ENCODE results near the gene ZMYND11.

ZMYND11 gene

GRCh38 chr10:235915-236314 lies 100.7 kb downstream of the ZMYND11 start:
- H3K4me3 ChIP-seq (ENCODE audit: insufficient read depth, low read depth, low read length, poor library complexity, severe bottlenecking), result no peak overlapping the region
- DNase-seq, result no peak
- peaks cover 16% of the 10 kb centered on the region for H3K36me3 ChIP-seq (ENCODE audit: control insufficient read depth, insufficient read depth, low read length)
- no peaks in the 10 kb centered on the region for H3K27me3 ChIP-seq (replicated peaks; ENCODE audit: control insufficient read depth, insufficient read depth, low read length, poor library complexity, severe bottlenecking)
- H3K27ac ChIP-seq (ENCODE audit: insufficient read depth, low read length, poor library complexity, severe bottlenecking), result no peak overlapping the region
- H3K4me1 ChIP-seq (ENCODE audit: control insufficient read depth, insufficient read depth, low read length, poor library complexity, severe bottlenecking), result no peaks in the 10 kb centered on the region
- H3K9me3 ChIP-seq (ENCODE audit: control insufficient read depth, low read length), result no peaks in the 10 kb centered on the region

GRCh38 chr10:239109-239508 lies 103.9 kb downstream of the ZMYND11 start:
- peaks cover 26% of the 10 kb centered on the region for H3K36me3 ChIP-seq (ENCODE audit: control insufficient read depth, insufficient read depth, low read length)
- no peaks in the 10 kb centered on the region for H3K4me1 ChIP-seq (ENCODE audit: control insufficient read depth, insufficient read depth, low read length, poor library complexity, severe bottlenecking)
- H3K27me3 ChIP-seq (replicated peaks; ENCODE audit: control insufficient read depth, insufficient read depth, low read length, poor library complexity, severe bottlenecking), result no peaks in the 10 kb centered on the region
- no peak overlapping the region for H3K4me3 ChIP-seq (ENCODE audit: insufficient read depth, low read depth, low read length, poor library complexity, severe bottlenecking)
- DNase-seq, result no peak
- no peaks in the 10 kb centered on the region for H3K9me3 ChIP-seq (ENCODE audit: control insufficient read depth, low read length)
- H3K27ac ChIP-seq (ENCODE audit: insufficient read depth, low read length, poor library complexity, severe bottlenecking), result no peak overlapping the region

- peaks cover 34% of the 10 kb centered on the region for H3K36me3 ChIP-seq (ENCODE audit: control insufficient read depth, insufficient read depth, low read length)
These were observed 106.2 kb downstream of the ZMYND11 start for GRCh38 chr10:241451-241850.

GRCh38 chr10:241966-242643 lies 106.8 kb downstream of the ZMYND11 start:
- Histone ChIP-seq H3K36me3 (ENCODE audit: control insufficient read depth, insufficient read depth, low read length) (peaks cover 38% of the 10 kb centered on the region), H3K27me3 (replicated peaks; ENCODE audit: control insufficient read depth, insufficient read depth, low read length, poor library complexity, severe bottlenecking) (no peaks in the 10 kb centered on the region), H3K4me1 (ENCODE audit: control insufficient read depth, insufficient read depth, low read length, poor library complexity, severe bottlenecking) (no peaks in the 10 kb centered on the region), H3K4me3 (ENCODE audit: insufficient read depth, low read depth, low read length, poor library complexity, severe bottlenecking) (no peak overlapping the region), H3K9me3 (ENCODE audit: control insufficient read depth, low read length) (no peaks in the 10 kb centered on the region), H3K27ac (ENCODE audit: insufficient read depth, low read length, poor library complexity, severe bottlenecking) (no peak overlapping the region)
- no peak for DNase-seq

More at GRCh38 chr10:241451-241850, 106.2 kb downstream of the ZMYND11 start:
- no peaks in the 10 kb centered on the region for H3K27me3 ChIP-seq (replicated peaks; ENCODE audit: control insufficient read depth, insufficient read depth, low read length, poor library complexity, severe bottlenecking)
- DNase-seq, result no peak
- H3K9me3 ChIP-seq (ENCODE audit: control insufficient read depth, low read length), result no peaks in the 10 kb centered on the region
- H3K4me1 ChIP-seq (ENCODE audit: control insufficient read depth, insufficient read depth, low read length, poor library complexity, severe bottlenecking), result no peaks in the 10 kb centered on the region
- H3K4me3 ChIP-seq (ENCODE audit: insufficient read depth, low read depth, low read length, poor library complexity, severe bottlenecking), result no peak overlapping the region
- H3K27ac ChIP-seq (ENCODE audit: insufficient read depth, low read length, poor library complexity, severe bottlenecking), result no peak overlapping the region

- no peaks in the 10 kb centered on the region for H3K4me1 ChIP-seq (ENCODE audit: control insufficient read depth, insufficient read depth, low read length, poor library complexity, severe bottlenecking)
- no peaks in the 10 kb centered on the region for H3K27me3 ChIP-seq (replicated peaks; ENCODE audit: control insufficient read depth, insufficient read depth, low read length, poor library complexity, severe bottlenecking)
- no peak overlapping the region for H3K4me3 ChIP-seq (ENCODE audit: insufficient read depth, low read depth, low read length, poor library complexity, severe bottlenecking)
- H3K36me3 ChIP-seq (ENCODE audit: control insufficient read depth, insufficient read depth, low read length), result peaks cover 48% of the 10 kb centered on the region
- no peak for DNase-seq
- no peaks in the 10 kb centered on the region for H3K9me3 ChIP-seq (ENCODE audit: control insufficient read depth, low read length)
- no peak overlapping the region for H3K27ac ChIP-seq (ENCODE audit: insufficient read depth, low read length, poor library complexity, severe bottlenecking)
These were observed 109.0 kb downstream of the ZMYND11 start for GRCh38 chr10:244227-244626.

GRCh38 chr10:246431-246830 lies 111.2 kb downstream of the ZMYND11 start:
- Histone ChIP-seq H3K4me3 (ENCODE audit: insufficient read depth, low read depth, low read length, poor library complexity, severe bottlenecking) (no peak overlapping the region), H3K9me3 (ENCODE audit: control insufficient read depth, low read length) (no peaks in the 10 kb centered on the region), H3K36me3 (ENCODE audit: control insufficient read depth, insufficient read depth, low read length) (peaks cover 50% of the 10 kb centered on the region)

GRCh38 chr10:247480-247879 lies 112.2 kb downstream of the ZMYND11 start:
- peaks cover 41% of the 10 kb centered on the region for H3K36me3 ChIP-seq (ENCODE audit: control insufficient read depth, insufficient read depth, low read length)
- no peak for DNase-seq
- H3K27ac ChIP-seq (ENCODE audit: insufficient read depth, low read length, poor library complexity, severe bottlenecking), result no peak overlapping the region
- no peaks in the 10 kb centered on the region for H3K9me3 ChIP-seq (ENCODE audit: control insufficient read depth, low read length)
- H3K27me3 ChIP-seq (replicated peaks; ENCODE audit: control insufficient read depth, insufficient read depth, low read length, poor library complexity, severe bottlenecking), result no peaks in the 10 kb centered on the region
- no peaks in the 10 kb centered on the region for H3K4me1 ChIP-seq (ENCODE audit: control insufficient read depth, insufficient read depth, low read length, poor library complexity, severe bottlenecking)
- no peak overlapping the region for H3K4me3 ChIP-seq (ENCODE audit: insufficient read depth, low read depth, low read length, poor library complexity, severe bottlenecking)

More at GRCh38 chr10:246431-246830, 111.2 kb downstream of the ZMYND11 start:
- no peak for DNase-seq
- H3K27ac ChIP-seq (ENCODE audit: insufficient read depth, low read length, poor library complexity, severe bottlenecking), result no peak overlapping the region
- H3K4me1 ChIP-seq (ENCODE audit: control insufficient read depth, insufficient read depth, low read length, poor library complexity, severe bottlenecking), result no peaks in the 10 kb centered on the region
- H3K27me3 ChIP-seq (replicated peaks; ENCODE audit: control insufficient read depth, insufficient read depth, low read length, poor library complexity, severe bottlenecking), result no peaks in the 10 kb centered on the region

GRCh38 chr10:248307-248706 lies 113.1 kb downstream of the ZMYND11 start:
- H3K4me1 ChIP-seq (ENCODE audit: control insufficient read depth, insufficient read depth, low read length, poor library complexity, severe bottlenecking), result no peaks in the 10 kb centered on the region
- H3K9me3 ChIP-seq (ENCODE audit: control insufficient read depth, low read length), result no peaks in the 10 kb centered on the region
- H3K36me3 ChIP-seq (ENCODE audit: control insufficient read depth, insufficient read depth, low read length), result peaks cover 41% of the 10 kb centered on the region
- H3K4me3 ChIP-seq (ENCODE audit: insufficient read depth, low read depth, low read length, poor library complexity, severe bottlenecking), result no peak overlapping the region
- H3K27ac ChIP-seq (ENCODE audit: insufficient read depth, low read length, poor library complexity, severe bottlenecking), result no peak overlapping the region
- DNase-seq, result no peak
- no peaks in the 10 kb centered on the region for H3K27me3 ChIP-seq (replicated peaks; ENCODE audit: control insufficient read depth, insufficient read depth, low read length, poor library complexity, severe bottlenecking)

GRCh38 chr10:251982-252582 lies 116.8 kb downstream of the ZMYND11 start:
- no peak for DNase-seq
- H3K36me3 ChIP-seq (ENCODE audit: control insufficient read depth, insufficient read depth, low read length), result peaks cover 27% of the 10 kb centered on the region
- H3K27ac ChIP-seq (ENCODE audit: insufficient read depth, low read length, poor library complexity, severe bottlenecking), result no peak overlapping the region

GRCh38 chr10:260819-261429 lies 125.7 kb downstream of the ZMYND11 start:
- no peaks in the 10 kb centered on the region for H3K4me1 ChIP-seq (ENCODE audit: control insufficient read depth, insufficient read depth, low read length, poor library complexity, severe bottlenecking)
- no peak overlapping the region for H3K4me3 ChIP-seq (ENCODE audit: insufficient read depth, low read depth, low read length, poor library complexity, severe bottlenecking)
- no peaks in the 10 kb centered on the region for H3K36me3 ChIP-seq (ENCODE audit: control insufficient read depth, insufficient read depth, low read length)
- no peak overlapping the region for H3K27ac ChIP-seq (ENCODE audit: insufficient read depth, low read length, poor library complexity, severe bottlenecking)
- H3K27me3 ChIP-seq (replicated peaks; ENCODE audit: control insufficient read depth, insufficient read depth, low read length, poor library complexity, severe bottlenecking), result no peaks in the 10 kb centered on the region
- H3K9me3 ChIP-seq (ENCODE audit: control insufficient read depth, low read length), result no peaks in the 10 kb centered on the region
- DNase-seq, result no peak

More at GRCh38 chr10:251982-252582, 116.8 kb downstream of the ZMYND11 start:
- no peaks in the 10 kb centered on the region for H3K9me3 ChIP-seq (ENCODE audit: control insufficient read depth, low read length)
- H3K4me3 ChIP-seq (ENCODE audit: insufficient read depth, low read depth, low read length, poor library complexity, severe bottlenecking), result no peak overlapping the region
- H3K4me1 ChIP-seq (ENCODE audit: control insufficient read depth, insufficient read depth, low read length, poor library complexity, severe bottlenecking), result no peaks in the 10 kb centered on the region
- H3K27me3 ChIP-seq (replicated peaks; ENCODE audit: control insufficient read depth, insufficient read depth, low read length, poor library complexity, severe bottlenecking), result no peaks in the 10 kb centered on the region

Measured in effector memory CD4-positive, alpha-beta T cell (primary cell).